ENCODE results near the gene MAP4K1. TPM values are rescaled to one million over a fixed set of nuclear protein-coding genes. Genes with fewer than 3 reads are reported as not detected.

The MAP4K1 gene
- total and polyA plus RNA-seq, 2 of the 13 experiments (the other 11 are each of a cell fraction or from before 2014, with no cell fraction given): 0.24 to 0.89 TPM

- TF ChIP-seq, protein P1, sequence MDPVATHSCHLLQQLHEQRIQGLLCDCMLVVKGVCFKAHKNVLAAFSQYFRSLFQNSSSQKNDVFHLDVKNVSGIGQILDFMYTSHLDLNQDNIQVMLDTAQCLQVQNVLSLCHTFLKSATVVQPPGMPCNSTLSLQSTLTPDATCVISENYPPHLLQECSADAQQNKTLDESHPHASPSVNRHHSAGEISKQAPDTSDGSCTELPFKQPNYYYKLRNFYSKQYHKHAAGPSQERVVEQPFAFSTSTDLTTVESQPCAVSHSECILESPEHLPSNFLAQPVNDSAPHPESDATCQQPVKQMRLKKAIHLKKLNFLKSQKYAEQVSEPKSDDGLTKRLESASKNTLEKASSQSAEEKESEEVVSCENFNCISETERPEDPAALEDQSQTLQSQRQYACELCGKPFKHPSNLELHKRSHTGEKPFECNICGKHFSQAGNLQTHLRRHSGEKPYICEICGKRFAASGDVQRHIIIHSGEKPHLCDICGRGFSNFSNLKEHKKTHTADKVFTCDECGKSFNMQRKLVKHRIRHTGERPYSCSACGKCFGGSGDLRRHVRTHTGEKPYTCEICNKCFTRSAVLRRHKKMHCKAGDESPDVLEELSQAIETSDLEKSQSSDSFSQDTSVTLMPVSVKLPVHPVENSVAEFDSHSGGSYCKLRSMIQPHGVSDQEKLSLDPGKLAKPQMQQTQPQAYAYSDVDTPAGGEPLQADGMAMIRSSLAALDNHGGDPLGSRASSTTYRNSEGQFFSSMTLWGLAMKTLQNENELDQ (CRISPR knock-in tag; IDR thresholded peaks at IDR 0.05; ENCODE audit: borderline replicate concordance): no peak
- TF ChIP-seq NR2F6 (IDR thresholded peaks at IDR 0.05) (no peak), NR2F6 (CRISPR knock-in tag; IDR thresholded peaks at IDR 0.05) (no peak), ZNF713 (CRISPR knock-in tag; IDR thresholded peaks at IDR 0.05) (no peak)
- TF ChIP-seq, protein P2, sequence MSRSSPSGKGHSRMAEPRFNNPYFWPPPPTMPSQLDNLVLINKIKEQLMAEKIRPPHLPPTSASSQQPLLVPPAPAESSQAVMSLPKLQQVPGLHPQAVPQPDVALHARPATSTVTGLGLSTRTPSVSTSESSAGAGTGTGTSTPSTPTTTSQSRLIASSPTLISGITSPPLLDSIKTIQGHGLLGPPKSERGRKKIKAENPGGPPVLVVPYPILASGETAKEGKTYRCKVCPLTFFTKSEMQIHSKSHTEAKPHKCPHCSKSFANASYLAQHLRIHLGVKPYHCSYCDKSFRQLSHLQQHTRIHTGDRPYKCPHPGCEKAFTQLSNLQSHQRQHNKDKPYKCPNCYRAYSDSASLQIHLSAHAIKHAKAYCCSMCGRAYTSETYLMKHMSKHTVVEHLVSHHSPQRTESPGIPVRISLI (CRISPR knock-in tag; IDR thresholded peaks at IDR 0.05; ENCODE audit: borderline replicate concordance): peak; percentile 74; the same call in 1 of the 2 replicates
Observed at GRCh38 chr19:38569368-38569983, 48.3 kb downstream of the MAP4K1 start (continued).

DNA sequence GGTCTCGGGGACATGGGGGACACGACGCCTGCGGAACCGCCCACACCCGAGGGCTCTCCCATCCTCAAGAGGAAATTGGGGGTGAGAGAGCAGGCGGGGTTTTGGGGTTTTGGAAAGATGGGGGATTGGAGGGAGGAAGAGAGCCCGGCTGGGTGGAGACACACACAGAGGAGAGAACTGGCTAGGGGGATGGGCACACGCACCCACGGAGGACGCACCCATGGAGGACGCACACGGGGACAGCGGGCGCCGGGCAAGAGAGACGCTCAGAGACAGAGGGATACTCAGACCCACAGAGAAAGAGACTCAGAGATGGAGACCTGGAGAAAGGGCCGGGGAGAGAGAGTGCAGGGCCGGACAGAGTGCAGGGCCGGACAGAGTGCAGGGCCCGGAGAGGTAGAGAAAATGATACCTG is 52.1 kb downstream of the MAP4K1 start:
- no peaks in the 10 kb centered on the region for H3K36me3 ChIP-seq (replicated peaks in 1 of 2; ENCODE audit: control insufficient read depth in 1 of 2, insufficient read depth in 2 of 2, low read length in 2 of 2)
- 74% methylated on average over 21 of the region's 21 CpGs for WGBS (ENCODE audit: low lambda C conversion rate)
- in situ Hi-C loops (cut with HindIII; ENCODE audit: extremely low pct_ligation_motif_present, low pct_unique_long_range_greater_than_20kb) (no loop called here), intact Hi-C loops (cut with micrococcal nuclease; ENCODE audit: unreplicated experiment) (no loop called here)
- no peak overlapping the region for H2AFZ ChIP-seq (ENCODE audit: low read length)
- ATAC-seq: no peak
- DNase-seq (ENCODE audit: low spot score): no peak
- H3K4me1 ChIP-seq (ENCODE audit: insufficient read depth, low read length): no peaks in the 10 kb centered on the region
- H3K4me3 ChIP-seq (replicated peaks in 1 of 3; ENCODE audit: insufficient read depth in 1 of 3, low read depth in 2 of 3, low read length in 3 of 3): peak overlapping the region in 1 of 3 experiments; percentile 16; a peak in 1 of 6 replicates
- H3K79me2 ChIP-seq (ENCODE audit: insufficient read depth, low read length): no peaks in the 10 kb centered on the region
- FAIRE-seq: no peak
- peaks cover 2 to 6% of the 10 kb centered on the region in 2 experiments; a peak in 1 of 5 replicates for H3K27me3 ChIP-seq (ENCODE audit: control insufficient read depth in 1 of 2, insufficient read depth in 2 of 2, low read length in 2 of 2)
- H3K9me3 ChIP-seq (ENCODE audit: low read length): no peaks in the 10 kb centered on the region
- ChIA-PET CTCF (ENCODE audit: low intra/inter-chr PET ratio, low total read pairs) (no interaction called here), POLR2A (no interaction called here)
- no TSS peak for BruUV-seq (replicated peaks)
- no peak overlapping the region for H3K9ac ChIP-seq (ENCODE audit: insufficient read depth, low read depth, low read length)
- H3K27ac ChIP-seq (ENCODE audit: extremely low read length, insufficient read depth, low read length): no peak overlapping the region
- H4K20me1 ChIP-seq (ENCODE audit: insufficient read depth, low read length): no peaks in the 10 kb centered on the region
- H3K4me2 ChIP-seq (ENCODE audit: low read depth, low read length): no peak overlapping the region
- no peak for TF ChIP-seq SCMH1 (CRISPR knock-in tag; IDR thresholded peaks at IDR 0.05; ENCODE audit: borderline replicate concordance)
- TF ChIP-seq ZNF891 (CRISPR knock-in tag; IDR thresholded peaks at IDR 0.05): no peak
- TF ChIP-seq NCOA2 (CRISPR knock-in tag; IDR thresholded peaks at IDR 0.05): no peak
- no peak for TF ChIP-seq ZNF709 (CRISPR knock-in tag; IDR thresholded peaks at IDR 0.05)

Measured in HepG2 (cell line).